HepG2 (cell line): ENCODE measurements around the gene ETS2.
A peak's percentile ranks its signal among the peaks of the same experiment; 100 is the strongest.

ENCODE experiments used
- BHLHE40 ChIP-seq: IDR thresholded peaks from 2 replicates; pipeline ENCODE4 v1.6.1; 2011; ENCODE audit warnings: low read length, improper control_type of control experiment
- CREB1 ChIP-seq, 2 experiments: fragments of 450-650 bp in 1 of 2; IDR thresholded peaks; 2 replicates each; pipeline ENCODE4 v1.6.1; 2016 to 2017; ENCODE audit warnings: control low read depth in 1 of 2, mild to moderate bottlenecking in 1 of 2, missing compliant biosample characterization in 1 of 2, missing genetic modification characterization in 1 of 2
- HOXA5 ChIP-seq: sonication (generic); formaldehyde crosslinking; IDR thresholded peaks from 2 replicates; pipeline ENCODE4 v1.4.0; 2020; ENCODE audit warnings: missing genetic modification reagents
- KDM1A ChIP-seq: IDR thresholded peaks from 2 replicates; pipeline ENCODE4 v1.6.1; 2016; ENCODE audit warnings: missing compliant biosample characterization
- POLR2A ChIP-seq, 2 experiments: IDR thresholded peaks; 2 replicates each; pipeline ENCODE4 v1.6.1; 2011; ENCODE audit warnings: low read depth in 2 of 2, low read length in 2 of 2, mild to moderate bottlenecking in 1 of 2, moderate library complexity in 1 of 2; ENCODE audit not compliant: insufficient read depth in 1 of 2
- RAD21 ChIP-seq: fragments of 450-650 bp; formaldehyde crosslinking; IDR thresholded peaks from 2 replicates; pipeline ENCODE4 v1.5.0; 2020; ENCODE audit warnings: mild to moderate bottlenecking
- SP1 ChIP-seq, 2 experiments: fragments of 450-650 bp in 1 of 2; sonication (generic) in 1 of 2; formaldehyde crosslinking in 1 of 2; IDR thresholded peaks; 2 replicates each; pipeline versions ENCODE4 v1.4.0 to v1.6.1; 2016 to 2020; ENCODE audit warnings: missing genetic modification reagents in 1 of 2
- ZFP41 ChIP-seq: sonication (generic); formaldehyde crosslinking; IDR thresholded peaks from 2 replicates; pipeline ENCODE4 v1.4.0; 2020; ENCODE audit warnings: mild to moderate bottlenecking, missing genetic modification reagents, borderline replicate concordance
- ZNF639 ChIP-seq: conservative IDR thresholded peaks from 2 replicates; pipeline ENCODE4 v1.6.1; 2018; ENCODE audit warnings: missing genetic modification reagents
- ZNF790 ChIP-seq: sonication (generic); formaldehyde crosslinking; IDR thresholded peaks from 2 replicates; pipeline ENCODE4 v1.8.0; 2022; ENCODE audit warnings: missing genetic modification reagents, mild to moderate bottlenecking, borderline replicate concordance
- ZSCAN31 ChIP-seq: sonication (generic); formaldehyde crosslinking; IDR thresholded peaks from 2 replicates; pipeline ENCODE4 v1.5.0; 2020; ENCODE audit warnings: low read depth, mild to moderate bottlenecking, missing genetic modification reagents
- TF ChIP-seq, protein P1 (sequence below): sonication (generic); formaldehyde crosslinking; IDR thresholded peaks from 2 replicates; pipeline ENCODE4 v1.4.0; 2020; ENCODE audit warnings: mild to moderate bottlenecking, missing genetic modification reagents

DNA sequence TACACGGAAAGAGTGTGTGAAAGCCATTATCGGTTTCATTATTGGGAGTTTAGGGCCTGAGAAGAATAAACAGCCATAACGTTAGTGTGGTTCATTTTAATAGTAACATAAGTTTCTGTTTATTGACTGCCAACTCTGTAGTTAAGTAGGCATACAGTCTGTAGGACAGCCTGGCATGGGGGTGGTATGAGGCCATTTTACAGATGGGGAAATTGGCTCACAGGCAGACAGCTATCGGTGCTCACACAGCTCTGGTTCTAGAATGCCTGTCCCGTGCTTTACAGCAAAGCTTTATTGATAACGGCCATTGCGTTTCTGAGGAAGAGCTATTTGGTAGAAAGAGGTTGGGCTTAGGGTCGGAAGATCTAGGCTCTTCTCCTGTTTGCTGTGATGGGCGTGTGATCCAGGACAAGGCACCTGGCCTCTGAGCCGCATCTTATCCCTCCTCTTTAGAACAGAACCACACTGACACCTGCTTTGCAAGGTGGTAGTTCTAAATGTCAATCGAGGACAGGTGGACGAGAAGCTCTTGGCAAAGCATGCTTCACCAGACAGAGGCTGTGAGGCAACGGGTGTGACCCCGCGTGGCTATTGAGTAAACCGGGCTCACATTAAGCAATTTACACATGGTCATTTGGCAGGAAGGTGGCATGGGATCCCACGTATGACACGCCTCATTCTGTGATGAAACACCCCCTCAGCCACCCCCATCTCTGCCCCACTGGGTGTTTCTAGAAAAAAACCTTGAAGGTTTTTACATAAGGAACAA is 14.9 kb downstream of the ETS2 start:
- TF ChIP-seq ZNF790 (CRISPR knock-in tag) = no peak
- TF ChIP-seq ZFP41 (CRISPR knock-in tag) = no peak
- no peak for TF ChIP-seq KDM1A (CRISPR knock-in tag)
- peak in 1 of 2 experiments; percentile 37; a peak in 1 of 4 replicates for TF ChIP-seq POLR2A (IDR thresholded peaks at IDR 0.05; ENCODE audit: insufficient read depth in 1 of 2, low read depth in 2 of 2, low read length in 2 of 2)
- no peak for TF ChIP-seq ZSCAN31 (CRISPR knock-in tag)
- TF ChIP-seq SP1 (IDR thresholded peaks at IDR 0.05) = no peak
- TF ChIP-seq SP1 (CRISPR knock-in tag; IDR thresholded peaks at IDR 0.05) = no peak
- TF ChIP-seq ZNF639 (CRISPR knock-in tag) = no peak
- TF ChIP-seq, protein P1, sequence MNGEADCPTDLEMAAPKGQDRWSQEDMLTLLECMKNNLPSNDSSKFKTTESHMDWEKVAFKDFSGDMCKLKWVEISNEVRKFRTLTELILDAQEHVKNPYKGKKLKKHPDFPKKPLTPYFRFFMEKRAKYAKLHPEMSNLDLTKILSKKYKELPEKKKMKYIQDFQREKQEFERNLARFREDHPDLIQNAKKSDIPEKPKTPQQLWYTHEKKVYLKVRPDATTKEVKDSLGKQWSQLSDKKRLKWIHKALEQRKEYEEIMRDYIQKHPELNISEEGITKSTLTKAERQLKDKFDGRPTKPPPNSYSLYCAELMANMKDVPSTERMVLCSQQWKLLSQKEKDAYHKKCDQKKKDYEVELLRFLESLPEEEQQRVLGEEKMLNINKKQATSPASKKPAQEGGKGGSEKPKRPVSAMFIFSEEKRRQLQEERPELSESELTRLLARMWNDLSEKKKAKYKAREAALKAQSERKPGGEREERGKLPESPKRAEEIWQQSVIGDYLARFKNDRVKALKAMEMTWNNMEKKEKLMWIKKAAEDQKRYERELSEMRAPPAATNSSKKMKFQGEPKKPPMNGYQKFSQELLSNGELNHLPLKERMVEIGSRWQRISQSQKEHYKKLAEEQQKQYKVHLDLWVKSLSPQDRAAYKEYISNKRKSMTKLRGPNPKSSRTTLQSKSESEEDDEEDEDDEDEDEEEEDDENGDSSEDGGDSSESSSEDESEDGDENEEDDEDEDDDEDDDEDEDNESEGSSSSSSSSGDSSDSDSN (CRISPR knock-in tag) = no peak
- TF ChIP-seq BHLHE40 = no peak
- TF ChIP-seq CREB1 (IDR thresholded peaks at IDR 0.05) = no peak
- TF ChIP-seq CREB1 (CRISPR knock-in tag; IDR thresholded peaks at IDR 0.05) = no peak
- no peak for TF ChIP-seq HOXA5
- no peak for TF ChIP-seq RAD21 (CRISPR knock-in tag)
